ENCODE results near the gene MUC5B. TPM values are rescaled to one million over a fixed set of nuclear protein-coding genes. Genes with fewer than 3 reads are reported as not detected.

Gene MUC5B
- total and polyA plus RNA-seq, 3 donors from 2014 or later = 0.45 to 0.87 (median 0.50) TPM

- Histone ChIP-seq H3K27ac (peak overlapping the region in 1 of 2 donors; percentile 27), H3K36me3 (ENCODE audit: low read depth, missing control alignments) (no peaks in the 10 kb centered on the region), H3K4me3 (no peak overlapping the region), H3K4me1 (peaks cover 45% of the 10 kb centered on the region), H3K27me3 (no peaks in the 10 kb centered on the region), H3K9me3 (no peaks in the 10 kb centered on the region)
- DNase-seq = peak; percentile 59
- 51 to 67% methylated on average over 7 of the region's 7 CpGs for WGBS, 2 donors
- TF ChIP-seq CTCF (IDR thresholded peaks at IDR 0.05) (no peak), POLR2A (IDR thresholded peaks at IDR 0.05) (no peak)
- intact Hi-C loops (cut with DNase I; ENCODE audit: low total_unique reads) = no loop called here
Observed at GRCh38 chr11:1300121-1300520, 77.3 kb downstream of the MUC5B start.

- TF ChIP-seq CTCF (IDR thresholded peaks at IDR 0.05) = no peak
- no peak for TF ChIP-seq POLR2A (IDR thresholded peaks at IDR 0.05)
- intact Hi-C loops (cut with DNase I; ENCODE audit: low total_unique reads) = no loop called here
- Histone ChIP-seq H3K36me3 (ENCODE audit: low read depth, missing control alignments) (no peaks in the 10 kb centered on the region), H3K27ac (peak overlapping the region; percentile 16 to 21), H3K27me3 (no peaks in the 10 kb centered on the region), H3K9me3 (no peaks in the 10 kb centered on the region), H3K4me3 (no peak overlapping the region), H3K4me1 (peaks cover 49% of the 10 kb centered on the region)
- DNase-seq = peak; percentile 13
- 82 to 89% methylated on average over 28 of the region's 28 CpGs for WGBS, 2 donors
Observed at GRCh38 chr11:1300569-1301187, 77.8 kb downstream of the MUC5B start.

- intact Hi-C loops (cut with DNase I; ENCODE audit: low total_unique reads) = no loop called here
- TF ChIP-seq POLR2A (IDR thresholded peaks at IDR 0.05) (no peak), CTCF (IDR thresholded peaks at IDR 0.05) (no peak)
- Histone ChIP-seq H3K4me1 (peaks cover 54% of the 10 kb centered on the region), H3K9me3 (no peaks in the 10 kb centered on the region), H3K4me3 (no peak overlapping the region), H3K27me3 (no peaks in the 10 kb centered on the region), H3K36me3 (ENCODE audit: low read depth, missing control alignments) (no peaks in the 10 kb centered on the region), H3K27ac (peak overlapping the region; percentile 42 to 45)
- WGBS, 2 donors = 81 to 88% methylated on average over 16 to 22 of the region's 22 CpGs
- DNase-seq = peak; percentile 14
Observed at GRCh38 chr11:1301220-1302000, 78.5 kb downstream of the MUC5B start.

GRCh38 chr11:1302041-1302460 is 79.2 kb downstream of the MUC5B start:
- H3K27ac ChIP-seq = peak overlapping the region; percentile 42 to 45
- intact Hi-C loops (cut with DNase I; ENCODE audit: low total_unique reads) = no loop called here

More at GRCh38 chr11:1302041-1302460, 79.2 kb downstream of the MUC5B start:
- no peaks in the 10 kb centered on the region for H3K27me3 ChIP-seq
- WGBS, 2 donors = 82 to 95% methylated on average over 8 to 13 of the region's 13 CpGs
- peak; percentile 15 for DNase-seq
- H3K9me3 ChIP-seq = no peaks in the 10 kb centered on the region
- H3K4me1 ChIP-seq = peaks cover 61% of the 10 kb centered on the region
- no peak overlapping the region for H3K4me3 ChIP-seq
- H3K36me3 ChIP-seq (ENCODE audit: low read depth, missing control alignments) = no peaks in the 10 kb centered on the region
- TF ChIP-seq POLR2A (IDR thresholded peaks at IDR 0.05) (no peak), CTCF (IDR thresholded peaks at IDR 0.05) (no peak)

Measured in testis (tissue), 3 donors.